GM21447 (cell line): ENCODE data around the gene TMEM201.

Experiments
- ATAC-seq: cut with Tn5 transposase; IDR thresholded peaks from one replicate; pipeline ENCODE4 v1.9.1; 2021; ENCODE audit not compliant: unreplicated experiment

TMEM201 gene

DNA sequence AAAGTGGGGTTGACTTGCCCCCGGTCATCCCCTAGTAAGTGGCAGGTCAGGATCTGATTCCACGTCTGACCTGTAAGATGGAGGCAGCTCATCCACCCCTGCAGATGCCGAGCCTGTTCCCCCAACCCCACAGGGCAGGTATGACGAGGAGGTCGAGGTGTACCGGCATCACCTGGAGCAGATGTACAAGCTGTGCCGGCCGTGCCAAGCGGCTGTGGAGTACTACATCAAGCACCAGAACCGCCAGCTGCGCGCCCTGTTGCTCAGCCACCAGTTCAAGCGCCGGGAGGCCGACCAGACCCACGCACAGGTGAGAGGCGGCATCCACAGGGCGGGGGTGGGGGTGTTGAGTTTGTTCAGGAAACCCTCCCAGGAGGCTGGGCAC lies 9.6 kb downstream of the TMEM201 start:
- no peak for ATAC-seq

DNA sequence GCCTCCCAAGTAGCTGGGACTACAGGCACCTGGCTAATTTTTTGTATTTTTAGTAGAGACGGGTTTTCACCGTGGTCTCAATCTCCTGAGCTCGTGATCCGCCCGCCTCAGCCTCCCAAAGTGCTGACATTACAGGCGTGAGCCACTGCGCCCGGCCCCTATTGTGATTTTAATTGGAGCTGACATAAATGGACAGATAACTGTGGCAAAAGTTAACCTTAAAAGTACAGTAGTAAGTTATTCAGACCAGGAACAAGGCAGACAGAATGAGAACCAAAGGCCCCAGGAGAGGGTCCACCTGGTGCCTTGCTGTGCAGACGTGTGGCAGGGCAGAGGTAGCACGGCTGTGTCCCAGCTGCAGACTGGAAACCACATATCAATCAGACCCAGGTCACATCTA lies 11.0 kb downstream of the TMEM201 start:
- ATAC-seq = no peak

DNA sequence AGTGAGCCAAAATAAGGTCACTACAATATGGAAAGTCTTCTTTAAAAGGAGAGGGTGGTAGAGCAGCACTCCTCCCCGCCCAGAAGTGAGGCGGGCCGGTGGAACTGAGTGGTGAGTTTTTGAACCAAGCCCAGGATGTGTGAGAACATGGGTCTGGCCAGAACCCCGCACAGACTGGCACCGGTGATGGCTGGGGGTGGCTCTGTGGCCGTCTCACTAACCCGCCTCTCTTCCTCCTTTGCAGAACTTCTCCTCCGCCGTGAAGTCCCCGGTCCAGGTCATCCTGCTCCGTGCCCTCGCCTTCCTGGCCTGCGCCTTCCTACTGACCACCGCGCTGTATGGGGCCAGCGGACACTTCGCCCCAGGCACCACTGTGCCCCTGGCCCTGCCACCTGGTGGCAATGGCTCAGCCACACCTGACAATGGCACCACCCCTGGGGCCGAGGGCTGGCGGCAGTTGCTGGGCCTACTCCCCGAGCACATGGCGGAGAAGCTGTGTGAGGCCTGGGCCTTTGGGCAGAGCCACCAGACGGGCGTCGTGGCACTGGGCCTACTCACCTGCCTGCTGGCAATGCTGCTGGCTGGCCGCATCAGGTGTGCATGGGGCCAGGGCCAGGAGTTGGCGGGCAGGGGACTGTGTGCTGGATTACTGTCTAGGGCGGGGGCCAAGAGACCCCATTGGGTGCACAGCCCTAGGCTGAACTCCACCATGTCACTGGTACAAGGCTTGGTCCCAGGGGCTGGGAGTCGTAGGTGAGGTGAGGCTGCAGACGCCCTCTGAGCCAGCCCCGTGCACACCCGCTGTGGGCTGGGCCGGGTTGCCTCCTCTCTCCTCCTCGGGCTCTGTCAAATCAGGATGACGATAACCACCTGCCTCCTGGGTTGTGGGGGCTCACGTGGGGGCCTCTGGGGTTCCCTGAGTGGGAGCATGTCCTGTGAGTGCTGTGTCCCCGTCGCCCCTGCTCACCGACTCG lies 12.4 kb downstream of the TMEM201 start:
- no peak for ATAC-seq

DNA sequence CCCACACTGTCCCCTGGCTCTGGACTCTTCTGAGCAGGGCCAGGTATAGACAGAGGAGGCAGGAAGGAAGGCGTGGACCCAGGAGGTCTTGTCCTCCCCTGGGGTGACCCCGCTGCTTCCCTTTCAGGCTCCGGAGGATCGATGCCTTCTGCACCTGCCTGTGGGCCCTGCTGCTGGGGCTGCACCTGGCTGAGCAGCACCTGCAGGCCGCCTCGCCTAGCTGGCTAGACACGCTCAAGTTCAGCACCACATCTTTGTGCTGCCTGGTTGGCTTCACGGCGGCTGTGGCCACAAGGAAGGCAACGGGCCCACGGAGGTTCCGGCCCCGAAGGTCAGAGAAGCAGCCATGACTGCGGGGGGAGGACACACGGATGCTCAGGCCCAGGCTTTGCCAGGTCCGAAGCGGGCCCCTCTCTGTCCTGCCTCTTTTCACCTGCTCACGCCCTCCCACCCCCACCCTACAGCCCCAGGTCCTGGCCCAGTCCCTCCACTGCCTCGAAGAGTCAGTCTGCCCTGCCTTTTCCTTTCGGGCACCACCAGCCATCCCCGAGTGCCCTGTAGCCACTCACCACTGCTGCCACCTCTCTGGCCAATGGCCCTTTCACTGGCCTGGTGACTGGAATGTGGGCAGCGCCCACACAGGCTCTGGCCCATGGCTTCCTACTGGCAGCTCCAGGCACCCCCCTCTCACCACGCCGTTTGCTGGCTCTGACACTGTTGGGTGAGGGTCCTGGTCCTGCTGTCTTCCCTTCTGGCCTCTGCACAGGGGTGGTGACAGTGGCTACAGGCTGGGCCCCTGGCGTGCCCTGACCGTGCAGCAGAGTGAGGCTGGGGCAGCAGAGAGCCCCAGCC lies 13.5 kb downstream of the TMEM201 start:
- no peak for ATAC-seq

DNA sequence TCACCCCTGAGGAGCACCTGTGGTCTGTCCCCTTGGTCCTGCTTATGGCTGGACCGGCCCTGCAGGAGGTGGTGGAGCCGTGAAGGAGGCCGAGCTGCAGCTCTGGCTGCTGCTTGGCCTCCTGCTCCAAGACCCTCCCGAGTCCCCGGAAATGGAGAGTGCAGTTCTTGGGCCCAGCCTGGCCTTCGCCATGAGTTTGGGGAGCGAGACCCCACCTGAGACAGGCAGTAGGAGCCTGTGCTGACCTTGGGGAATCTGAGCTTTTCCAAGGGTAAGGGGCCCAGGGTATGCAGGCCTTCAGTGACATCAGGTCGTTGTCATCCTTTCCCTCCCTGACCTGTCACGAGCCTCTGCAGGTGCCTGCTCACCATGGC lies 14.1 kb downstream of the TMEM201 start:
- no peak for ATAC-seq

DNA sequence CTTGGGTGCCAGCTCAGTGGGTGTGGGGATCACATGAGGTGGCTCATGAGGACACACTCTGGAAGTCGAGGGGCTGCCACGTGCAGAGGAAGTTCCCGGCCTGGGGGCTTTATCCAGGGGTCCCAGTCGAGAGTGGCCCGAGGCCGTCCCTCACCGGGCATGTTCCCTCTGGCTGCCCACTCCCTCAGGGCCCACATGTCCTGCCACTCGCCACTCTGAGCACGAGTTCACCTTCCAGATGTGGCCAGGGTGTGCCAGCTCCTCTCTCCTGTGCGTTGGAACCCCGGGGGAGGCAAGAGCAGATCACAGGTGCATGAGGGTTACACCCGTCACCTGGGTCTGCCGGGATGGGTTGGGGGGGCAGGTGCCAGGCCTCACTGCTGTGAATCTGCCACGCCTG lies 14.6 kb downstream of the TMEM201 start:
- ATAC-seq = no peak

DNA sequence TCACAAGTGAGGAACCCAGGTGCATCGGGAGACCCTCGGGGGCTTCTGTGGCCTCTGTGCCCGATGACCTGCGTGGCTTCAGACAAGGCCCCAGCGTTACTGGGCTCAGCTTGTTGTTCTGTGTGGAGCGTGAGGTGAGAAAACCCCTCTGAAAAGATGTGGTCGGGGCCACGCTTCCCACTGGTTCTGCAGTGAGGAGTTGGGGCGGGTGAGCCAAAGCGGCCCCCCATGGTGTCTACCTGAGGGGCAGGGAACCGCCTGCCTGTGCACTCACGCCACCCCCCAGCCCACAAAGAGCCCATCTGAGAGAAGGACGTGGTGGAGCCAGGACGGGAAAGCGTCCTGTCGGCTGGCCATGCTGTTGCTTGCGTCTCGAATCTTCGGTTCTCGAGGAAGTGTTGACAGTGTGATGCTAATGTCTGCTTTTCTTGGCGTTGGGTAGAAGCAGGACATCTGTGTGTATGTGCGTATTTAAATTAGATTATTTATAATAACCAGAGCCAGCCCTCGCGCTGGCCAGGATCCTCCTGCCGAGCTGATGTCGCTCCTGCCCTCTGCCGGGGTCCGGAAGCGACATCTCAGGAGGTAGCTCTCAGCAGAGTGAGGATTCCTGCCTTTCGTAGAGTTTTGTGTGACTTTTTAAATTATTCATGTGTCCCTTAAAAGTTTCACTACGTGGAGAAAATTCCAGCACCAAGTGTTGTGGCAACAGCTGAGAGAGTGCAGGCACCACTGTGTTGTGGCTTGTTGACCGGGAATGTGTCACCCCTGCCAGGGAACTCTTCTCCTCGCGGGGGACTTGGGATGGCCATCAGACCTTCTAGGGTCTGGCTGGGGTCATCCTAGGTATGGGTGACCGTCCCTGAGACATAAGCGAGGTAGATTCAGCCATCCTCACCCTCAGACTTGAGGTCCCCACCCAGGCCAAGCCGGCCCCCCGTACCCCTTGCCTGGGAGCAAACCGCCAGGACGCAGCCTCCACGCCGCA lies 15.3 kb downstream of the TMEM201 start:
- ATAC-seq = no peak

DNA sequence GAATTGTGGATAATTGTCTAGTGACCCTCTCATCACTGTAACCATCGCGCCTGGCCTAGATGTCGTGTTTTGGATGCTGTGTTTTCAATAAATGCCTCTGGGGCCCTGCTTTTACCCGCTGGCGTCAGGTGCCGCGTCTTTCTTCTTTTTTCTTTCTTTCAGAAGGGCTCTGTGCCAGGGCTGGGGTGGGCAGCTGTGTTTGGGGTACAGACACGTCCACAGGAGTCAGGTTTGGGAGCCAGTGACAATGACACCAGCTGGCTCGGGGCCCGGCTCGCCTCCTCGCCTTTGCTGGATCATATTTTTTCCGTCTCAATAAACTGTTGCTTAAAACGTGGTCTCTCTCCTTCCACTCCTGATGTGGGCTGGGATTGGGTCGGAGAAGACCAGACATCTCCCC lies 16.1 kb downstream of the TMEM201 start:
- no peak for ATAC-seq

DNA sequence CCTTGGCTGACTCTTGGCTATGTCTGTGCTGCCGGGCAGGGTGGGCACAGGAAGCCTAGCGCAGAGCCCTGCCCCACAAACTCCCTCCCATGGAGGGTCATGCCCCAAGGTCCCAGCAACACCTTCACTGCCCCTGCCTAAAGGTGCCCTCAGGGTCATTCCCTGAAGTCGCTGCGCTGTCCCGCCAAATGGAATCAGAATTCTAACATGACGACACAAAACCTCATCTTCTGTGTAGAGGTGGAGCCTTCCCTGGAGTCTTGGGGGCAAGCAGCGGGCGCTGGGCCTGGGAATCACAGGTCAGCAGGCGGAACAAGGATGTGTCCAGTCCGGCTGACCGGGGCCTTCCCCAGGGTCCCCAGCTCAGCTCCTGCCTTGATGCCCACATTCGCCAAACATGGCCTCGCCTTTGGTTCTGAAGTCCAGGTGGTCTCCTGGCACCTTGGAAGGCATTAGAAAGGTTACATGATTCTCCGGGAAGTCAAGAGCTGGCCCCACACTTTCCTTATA lies 17.3 kb downstream of the TMEM201 start:
- no peak for ATAC-seq

DNA sequence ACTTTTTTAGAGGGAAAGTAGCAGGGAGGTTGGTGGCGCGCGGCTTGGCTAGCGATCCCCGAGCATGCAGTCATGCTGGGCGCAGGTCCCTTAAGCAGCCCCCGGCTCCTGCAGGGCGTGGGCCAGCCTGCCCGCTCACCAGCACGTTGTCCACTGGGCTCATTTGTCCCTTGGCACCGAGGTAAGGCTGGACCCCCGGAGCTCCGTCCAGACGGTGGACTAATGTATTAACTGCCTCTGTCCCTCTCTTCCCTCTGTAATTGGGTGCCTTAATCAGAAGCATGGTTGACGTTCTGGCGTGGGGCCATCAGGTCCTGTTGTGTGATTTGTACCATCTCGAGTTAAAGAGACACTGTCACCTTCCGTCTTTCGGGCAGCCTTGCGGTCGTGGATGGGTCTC lies 17.7 kb downstream of the TMEM201 start:
- ATAC-seq = no peak

DNA sequence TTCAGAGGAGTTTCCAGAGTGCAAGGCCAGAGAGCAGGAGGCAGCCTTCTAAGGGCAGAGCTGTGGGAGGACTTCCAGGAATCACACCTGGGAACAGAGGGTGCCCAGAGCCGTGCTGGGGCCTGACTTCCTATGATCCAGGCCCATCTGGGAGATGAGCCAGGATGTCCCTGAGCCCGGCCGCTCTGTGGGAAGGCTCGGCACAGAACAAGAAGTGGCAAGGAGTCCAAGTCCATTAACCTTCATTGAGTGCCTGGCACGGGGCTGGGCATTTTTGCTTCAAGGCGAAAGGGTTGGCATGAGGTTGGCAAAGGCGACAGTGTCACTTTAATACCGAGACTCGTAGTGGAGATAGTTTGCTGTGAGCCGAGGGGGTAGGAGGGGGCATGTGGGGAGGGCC lies 18.2 kb downstream of the TMEM201 start:
- no peak for ATAC-seq

DNA sequence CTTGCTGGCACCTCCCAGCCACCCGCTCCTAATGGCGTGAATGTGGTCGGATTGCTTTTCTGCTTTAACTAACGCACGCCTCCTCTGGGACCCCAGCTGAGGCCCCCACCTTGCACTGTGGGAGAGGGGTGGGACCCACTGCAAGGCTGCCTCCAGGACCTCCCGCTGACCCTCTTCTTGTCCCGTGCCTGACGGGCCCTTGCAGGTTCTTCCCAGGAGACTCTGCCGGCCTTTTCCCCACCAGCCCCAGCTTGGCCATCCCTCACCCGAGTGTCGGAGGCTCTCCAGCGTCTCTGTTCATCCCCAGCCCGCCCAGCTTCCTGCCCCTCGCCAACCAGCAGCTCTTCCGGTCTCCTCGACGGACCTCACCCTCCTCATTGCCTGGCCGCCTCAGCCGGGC lies 18.6 kb downstream of the TMEM201 start:
- ATAC-seq = no peak

DNA sequence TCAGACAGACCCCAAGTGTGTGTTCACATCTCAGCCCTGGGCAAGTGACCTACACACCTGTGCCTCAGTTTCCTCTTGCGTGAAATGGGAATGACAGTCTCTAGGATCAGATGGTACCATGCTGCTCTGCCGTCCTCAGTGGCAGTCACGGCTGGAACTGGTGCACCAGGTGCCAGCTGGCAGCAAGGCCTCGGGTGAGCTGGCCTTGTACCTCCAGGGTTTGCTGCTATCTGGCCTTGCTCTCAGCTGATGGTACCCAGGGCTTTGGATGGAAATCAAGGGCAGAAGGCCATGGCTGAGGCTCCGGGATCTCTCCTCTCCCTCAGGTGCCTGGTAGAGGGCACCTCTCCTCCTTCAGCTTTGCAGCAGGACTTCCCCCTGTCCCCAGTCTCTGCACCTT lies 21.3 kb downstream of the TMEM201 start:
- ATAC-seq = no peak

DNA sequence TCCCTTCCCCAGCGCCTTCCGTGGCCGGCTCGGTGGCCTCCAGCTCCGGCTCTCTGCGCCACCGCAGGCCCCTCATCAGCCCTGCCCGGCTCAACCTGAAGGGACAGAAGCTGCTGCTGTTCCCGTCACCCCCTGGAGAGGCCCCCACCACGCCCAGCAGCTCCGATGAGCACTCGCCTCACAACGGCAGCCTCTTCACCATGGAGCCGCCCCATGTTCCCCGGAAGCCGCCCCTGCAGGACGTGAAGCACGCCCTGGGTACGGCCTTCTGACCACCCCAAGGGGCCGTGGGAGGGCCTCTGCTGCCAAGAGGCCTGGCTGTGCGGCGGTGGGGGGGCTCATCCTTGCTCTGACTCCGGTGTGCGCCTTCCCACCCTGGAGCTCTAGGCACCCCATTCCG lies 21.8 kb downstream of the TMEM201 start:
- no peak for ATAC-seq

DNA sequence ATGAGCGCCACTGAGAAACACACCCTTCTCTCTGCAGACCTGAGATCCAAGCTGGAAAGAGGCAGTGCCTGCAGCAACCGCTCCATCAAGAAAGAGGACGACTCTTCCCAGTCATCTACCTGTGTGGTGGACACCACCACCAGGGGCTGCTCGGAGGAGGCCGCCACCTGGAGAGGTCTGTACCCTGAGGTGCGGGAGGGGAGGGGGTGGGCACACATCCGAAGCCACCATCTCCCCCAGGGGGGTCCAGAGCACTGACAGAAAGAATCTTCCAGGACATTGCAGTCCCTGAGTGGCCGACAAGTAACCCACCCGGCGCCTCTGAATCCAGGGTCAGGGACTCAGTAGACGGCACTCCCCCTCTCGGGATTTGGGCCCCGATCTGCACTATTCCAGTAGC lies 23.0 kb downstream of the TMEM201 start:
- ATAC-seq = no peak

DNA sequence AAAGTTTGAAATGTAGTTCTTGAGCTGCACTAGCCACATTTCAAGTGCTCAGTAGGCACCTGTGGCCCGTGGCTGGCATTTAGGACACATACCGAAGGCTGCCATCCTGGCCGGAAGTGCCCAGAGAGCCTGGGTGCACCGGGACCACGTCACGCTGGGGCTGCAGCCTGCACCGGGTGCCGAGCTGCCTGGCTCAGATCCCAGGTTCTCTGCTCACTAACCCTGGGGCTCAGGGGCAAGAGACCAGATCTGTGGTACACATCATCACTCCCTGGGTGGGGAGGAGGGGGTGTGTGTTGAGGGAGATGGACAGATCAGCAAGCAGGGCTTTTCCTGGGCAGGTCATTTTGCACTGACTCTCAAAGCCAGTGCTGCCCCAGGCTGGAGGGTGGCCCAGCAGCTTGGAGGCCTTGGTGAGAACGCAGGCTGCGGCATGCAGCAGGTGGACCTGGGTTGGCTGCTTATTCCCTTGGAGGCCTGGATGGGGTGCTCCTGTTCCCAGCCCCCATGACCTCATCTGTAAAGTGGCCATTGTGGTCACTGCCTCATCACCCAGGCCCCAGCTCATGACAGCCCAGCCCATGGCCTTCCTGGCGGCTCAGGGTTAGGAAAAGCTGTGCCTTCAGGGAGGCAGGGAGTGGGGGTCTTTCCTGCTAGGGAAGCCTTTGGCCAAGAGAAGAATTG lies 23.6 kb downstream of the TMEM201 start:
- no peak for ATAC-seq

DNA sequence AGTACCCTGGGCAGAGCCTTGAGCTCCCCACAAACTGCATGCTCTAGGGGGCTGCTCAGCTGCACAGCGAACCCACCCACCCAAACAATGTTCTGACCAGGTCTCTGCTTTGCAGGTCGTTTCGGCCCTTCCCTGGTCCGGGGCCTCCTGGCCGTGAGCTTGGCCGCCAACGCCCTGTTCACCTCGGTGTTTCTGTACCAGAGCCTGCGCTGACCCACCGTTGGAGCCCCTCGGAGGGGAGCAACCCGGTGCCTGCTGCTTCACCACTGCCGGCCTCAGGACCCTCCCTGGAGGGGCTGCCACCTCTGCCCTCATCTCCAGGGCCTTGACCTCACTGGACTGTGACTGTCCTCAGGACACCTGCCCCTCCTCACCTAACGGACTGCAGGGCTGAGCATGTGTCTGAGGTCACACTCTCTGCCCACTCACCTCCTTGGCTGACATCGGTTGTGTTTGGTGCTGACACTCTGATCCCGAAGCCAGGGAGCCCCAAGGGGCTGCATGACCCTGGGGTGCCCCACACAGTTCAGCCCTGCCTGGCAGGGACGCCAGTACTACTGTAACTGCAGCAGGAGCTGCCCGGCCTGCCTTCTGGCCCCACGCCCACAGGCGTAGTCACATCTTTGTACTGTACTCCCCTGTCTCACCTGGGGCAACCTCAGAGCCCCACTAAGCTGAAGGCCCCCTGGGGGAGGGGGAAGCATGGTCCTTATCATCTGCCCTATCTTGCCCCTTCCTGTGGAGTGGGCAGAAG lies 24.3 kb downstream of the TMEM201 start:
- no peak for ATAC-seq

DNA sequence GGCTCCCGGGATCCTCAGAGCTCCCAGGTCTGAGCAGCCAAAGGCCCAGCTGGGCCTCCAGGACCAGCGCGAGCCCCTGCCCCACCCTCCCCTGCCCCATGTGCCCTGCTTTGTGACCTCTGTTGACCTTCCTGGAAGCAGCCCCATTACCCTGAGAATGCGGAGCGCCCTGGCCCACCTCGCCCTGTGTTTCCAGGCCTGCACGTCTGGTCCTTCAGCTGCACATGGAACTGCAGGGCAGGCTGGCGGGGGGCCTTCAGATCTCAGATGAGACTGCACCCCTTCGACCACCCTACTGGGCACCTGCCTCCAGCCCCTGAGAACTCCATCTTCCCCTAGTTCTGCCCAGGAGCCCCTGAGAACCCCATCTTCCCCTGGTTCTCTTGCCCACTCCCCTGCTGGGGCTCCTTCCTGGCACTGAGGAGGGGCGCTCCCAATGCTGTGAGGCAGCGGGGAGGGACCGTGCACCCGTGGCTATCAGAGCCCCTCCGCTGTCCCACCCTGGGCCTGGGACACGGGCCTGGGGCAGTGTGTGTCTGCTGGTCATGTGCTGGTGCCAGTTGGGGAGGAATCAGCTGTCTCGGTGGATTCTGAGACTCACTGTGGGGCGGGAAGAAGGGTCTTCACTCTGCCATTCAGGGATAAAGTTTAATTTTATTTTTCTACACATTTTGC lies 25.1 kb downstream of the TMEM201 start:
- ATAC-seq = no peak
